A673 (cell line): ENCODE measurements around the gene RHOBTB1. TPM values are rescaled to one million over a fixed set of nuclear protein-coding genes. Genes with fewer than 3 reads are reported as not detected.

Experiments
- BruUV-seq: library from RNA; stranded (reverse); fragments of 400-500 nt; replicated peaks from 2 replicates; lab custom pipeline; 2021; lab: Mats Ljungman, UMichigan
- CTCF ChIA-PET: fragments of 300-600 bp; sonication (Branson Sonifier 250); formaldehyde crosslinking; loops from one replicate; lab custom pipeline; 2022; ENCODE audit warnings: antibody characterized with exemption; lab: Charles Lee
- POLR2A ChIA-PET: fragments of 300-600 bp; sonication (Branson Sonifier 250); formaldehyde crosslinking; loops from one replicate; lab custom pipeline; 2022; ENCODE audit warnings: antibody characterized with exemption; ENCODE audit not compliant: low non-redundant PET; lab: Charles Lee
- DNase-seq: peaks from one replicate; pipeline ENCODE4 v3.0.0-alpha.2; 2015; ENCODE audit warnings: low spot score
- H3K27ac ChIP-seq: fragments of 200-600 bp; sonication (generic); 2 replicates; pipeline ENCODE4 v1.5.1; 2016; ENCODE audit warnings: mixed run types, low read depth, mild to moderate bottlenecking, mixed read lengths, antibody characterized with exemption, low read length; ENCODE audit not compliant: poor library complexity, severe bottlenecking
- H3K27me3 ChIP-seq: fragments of 200-600 bp; sonication (generic); replicated peaks from 2 replicates; pipeline ENCODE4 v1.6.1; 2017; ENCODE audit warnings: mixed run types, low read depth, mild to moderate bottlenecking, mixed read lengths, antibody characterized with exemption, low read length; ENCODE audit not compliant: insufficient read depth, poor library complexity
- H3K36me3 ChIP-seq: fragments of 200-600 bp; sonication (generic); 2 replicates; pipeline ENCODE4 v1.6.1; 2016; ENCODE audit warnings: mixed run types, mild to moderate bottlenecking, mixed read lengths, antibody characterized with exemption, low read length; ENCODE audit not compliant: insufficient read depth, poor library complexity, severe bottlenecking
- H3K4me1 ChIP-seq: fragments of 200-600 bp; sonication (generic); 2 replicates; pipeline ENCODE4 v1.6.1; 2017; ENCODE audit warnings: mixed run types, mild to moderate bottlenecking, mixed read lengths, antibody characterized with exemption, low read length; ENCODE audit not compliant: insufficient read depth, poor library complexity, severe bottlenecking
- H3K4me3 ChIP-seq: fragments of 200-600 bp; sonication (generic); 2 replicates; pipeline ENCODE4 v1.5.1; 2016; ENCODE audit warnings: low read depth, mixed run types, mild to moderate bottlenecking, mixed read lengths, low read length; ENCODE audit not compliant: poor library complexity, severe bottlenecking
- H3K9me3 ChIP-seq: fragments of 200-600 bp; sonication (generic); 2 replicates; pipeline ENCODE4 v1.6.1; 2016; ENCODE audit warnings: mixed run types, low read depth, mild to moderate bottlenecking, mixed read lengths, antibody characterized with exemption, low read length; ENCODE audit not compliant: poor library complexity, severe bottlenecking
- CTCF ChIP-seq: fragments of 300-800, 200-600 bp; sonication (generic); conservative IDR thresholded peaks from 2 replicates; pipeline ENCODE4 v1.5.1; 2017; ENCODE audit warnings: low read depth, mild to moderate bottlenecking, antibody characterized with exemption, low read length, moderate library complexity, mixed read lengths
- EZH2 ChIP-seq: fragments of 200-600 bp; sonication (generic); IDR thresholded peaks from 2 replicates; pipeline ENCODE4 v1.6.1; 2017; ENCODE audit warnings: borderline replicate concordance, low read depth, mild to moderate bottlenecking, mixed read lengths, antibody characterized with exemption, low read length; ENCODE audit not compliant: poor library complexity, severe bottlenecking
- intact Hi-C: fragments of 100-400 bp; cut with micrococcal nuclease; formaldehyde crosslinking; loops from one replicate; pipeline ENCODE4 v1.10.0; 2022; ENCODE audit not compliant: unreplicated experiment
- total RNA-seq: library from RNA; stranded (reverse); gene quantifications from 2 replicates; pipeline ENCODE4 v1.2.3, GENCODE V29; 2021

The RHOBTB1 gene
- total RNA-seq, 1 experiment from 2014 or later = 5.2 TPM

- Histone ChIP-seq H3K4me1 (peaks cover 20% of the 10 kb centered on the region), H3K9me3 (no peaks in the 10 kb centered on the region), H3K36me3 (no peaks in the 10 kb centered on the region), H3K27me3 (no peaks in the 10 kb centered on the region), H3K4me3 (no peak overlapping the region), H3K27ac (no peak overlapping the region)
- DNase-seq = no peak
- ChIA-PET CTCF (no interaction called here), POLR2A (no interaction called here)
- no TSS peak for BruUV-seq
- intact Hi-C loops = no loop called here
- TF ChIP-seq CTCF (no peak), EZH2 (no peak)
These were observed 35.7 kb upstream of the RHOBTB1 start for GRCh38 chr10:60979667-60980104.

GRCh38 chr10:60978287-60979115 is 34.5 kb upstream of the RHOBTB1 start:
- ChIA-PET CTCF (no interaction called here), POLR2A (interaction anchor here (0.6 kb wide), 1 partner anchor 60 kb away, joined by 5 read pairs; no protein-coding TSS in a partner anchor)
- no peaks in the 10 kb centered on the region for H3K27me3 ChIP-seq
- no peak overlapping the region for H3K27ac ChIP-seq
- TF ChIP-seq CTCF (no peak), EZH2 (no peak)
- H3K4me3 ChIP-seq = no peak overlapping the region
- no TSS peak for BruUV-seq
- no peaks in the 10 kb centered on the region for H3K9me3 ChIP-seq
- intact Hi-C loops = no loop called here
- H3K36me3 ChIP-seq = no peaks in the 10 kb centered on the region
- H3K4me1 ChIP-seq = peaks cover 20% of the 10 kb centered on the region
- DNase-seq = peak; percentile 49

- no peak for DNase-seq
- BruUV-seq = no TSS peak
- Histone ChIP-seq H3K4me1 (peaks cover 20% of the 10 kb centered on the region), H3K27me3 (no peaks in the 10 kb centered on the region), H3K9me3 (no peaks in the 10 kb centered on the region), H3K36me3 (no peaks in the 10 kb centered on the region), H3K4me3 (no peak overlapping the region), H3K27ac (no peak overlapping the region)
- ChIA-PET CTCF (no interaction called here), POLR2A (no interaction called here)
- TF ChIP-seq EZH2 (no peak), CTCF (no peak)
- intact Hi-C loops = no loop called here
These were observed 33.5 kb upstream of the RHOBTB1 start for GRCh38 chr10:60977161-60978122.
